ENCODE data around the gene C14orf119. TPM values are rescaled to one million over a fixed set of nuclear protein-coding genes. Genes with fewer than 3 reads are reported as not detected.

Gene C14orf119
- total RNA-seq, 4 donors from 2014 or later: 9.5 to 28.8 (median 13.8) TPM

- Histone ChIP-seq H3K4me1 (peaks cover 86 to 90% of the 10 kb centered on the region in 2 donors), H3K4me3 (no peak overlapping the region), H3K27me3 (no peaks in the 10 kb centered on the region), H3K27ac (peak overlapping the region; percentile 90 to 97 (median 96)), H3K36me3 (peaks cover 0 to 8% of the 10 kb centered on the region in 2 donors), H3K9me3 (no peaks in the 10 kb centered on the region)
- TF ChIP-seq CTCF (IDR thresholded peaks at IDR 0.05 in 4 of 5, conservative IDR thresholded peaks at IDR 0.05 in 1 of 5): no peak
- TF ChIP-seq POLR2A (IDR thresholded peaks at IDR 0.05): peak; percentile 28 to 36
- in situ Hi-C loops (cut with MboI; ENCODE audit: low sequenced_read_pairs in 4 of 4) (no loop called here), intact Hi-C loops (cut with DNase I; ENCODE audit: low total_unique reads) (loop anchor here (1.0 kb wide), 1 partner anchor 8 kb away; no protein-coding TSS in a partner anchor)
- peak; percentile 55 to 76 for ATAC-seq
- DNase-seq: peak; percentile 76 to 82
These were observed 51.1 kb downstream of the C14orf119 start for GRCh38 chr14:23146351-23146910.

- H3K4me3 ChIP-seq: no peak overlapping the region
- intact Hi-C loops (cut with DNase I; ENCODE audit: low total_unique reads) (loop anchor here (1.0 kb wide), 1 partner anchor 7 kb away; no protein-coding TSS in a partner anchor), in situ Hi-C loops (cut with MboI; ENCODE audit: low sequenced_read_pairs in 4 of 4) (no loop called here)
- DNase-seq (no peak), ATAC-seq (no peak)
- H3K27ac ChIP-seq: peak overlapping the region; percentile 90 to 97 (median 96)
- H3K9me3 ChIP-seq: no peaks in the 10 kb centered on the region
- no peaks in the 10 kb centered on the region for H3K27me3 ChIP-seq
- no peak for TF ChIP-seq CTCF (IDR thresholded peaks at IDR 0.05 in 4 of 5, conservative IDR thresholded peaks at IDR 0.05 in 1 of 5)
- no peak for TF ChIP-seq POLR2A (IDR thresholded peaks at IDR 0.05)
- H3K36me3 ChIP-seq: peaks cover 0 to 8% of the 10 kb centered on the region in 2 donors
- peaks cover 86 to 88% of the 10 kb centered on the region in 2 donors for H3K4me1 ChIP-seq
These were observed 51.7 kb downstream of the C14orf119 start for GRCh38 chr14:23146980-23147379.

- Histone ChIP-seq H3K36me3 (peaks cover 0 to 8% of the 10 kb centered on the region in 2 donors), H3K9me3 (no peaks in the 10 kb centered on the region), H3K27ac (peak overlapping the region; percentile 90 to 97 (median 96)), H3K4me3 (no peak overlapping the region), H3K27me3 (no peaks in the 10 kb centered on the region), H3K4me1 (peaks cover 88% of the 10 kb centered on the region in 2 donors)
- intact Hi-C loops (cut with DNase I; ENCODE audit: low total_unique reads) (no loop called here), in situ Hi-C loops (cut with MboI; ENCODE audit: low sequenced_read_pairs in 4 of 4) (no loop called here)
- DNase-seq (peak; percentile 53 to 55), ATAC-seq (peak in 1 of 2 donors; percentile 15)
- TF ChIP-seq CTCF (IDR thresholded peaks at IDR 0.05 in 4 of 5, conservative IDR thresholded peaks at IDR 0.05 in 1 of 5) (no peak), POLR2A (IDR thresholded peaks at IDR 0.05) (no peak)
These were observed 52.4 kb downstream of the C14orf119 start for GRCh38 chr14:23147676-23148075.

- Histone ChIP-seq H3K27ac (peak overlapping the region; percentile 90 to 97 (median 96)), H3K36me3 (peaks cover 0 to 8% of the 10 kb centered on the region in 2 donors), H3K4me1 (peaks cover 89 to 90% of the 10 kb centered on the region in 2 donors), H3K4me3 (no peak overlapping the region), H3K27me3 (no peaks in the 10 kb centered on the region), H3K9me3 (no peaks in the 10 kb centered on the region)
- in situ Hi-C loops (cut with MboI; ENCODE audit: low sequenced_read_pairs in 4 of 4): no loop called here
- TF ChIP-seq CTCF (IDR thresholded peaks at IDR 0.05 in 4 of 5, conservative IDR thresholded peaks at IDR 0.05 in 1 of 5): no peak
- TF ChIP-seq POLR2A (IDR thresholded peaks at IDR 0.05): no peak
- intact Hi-C loops (cut with DNase I; ENCODE audit: low total_unique reads): no loop called here
- DNase-seq: no peak
- ATAC-seq: no peak
These were observed 53.4 kb downstream of the C14orf119 start for GRCh38 chr14:23148591-23149249.

Measured in gastrocnemius medialis (tissue), 4 donors.